Ishikawa (cell line): ENCODE results near the gene RGP1.

Experiments used
- TAF1 ChIP-seq: IDR thresholded peaks from 2 replicates; pipeline ENCODE4 v1.6.1; 2012; ENCODE audit warnings: low read depth, mild to moderate bottlenecking
- TEAD4 ChIP-seq: IDR thresholded peaks from 2 replicates; pipeline ENCODE4 v1.6.1; 2012

GRCh38 chr9:35800530-35800929, 51.4 kb downstream of the RGP1 start:
- TF ChIP-seq TAF1, result no peak
- TF ChIP-seq TEAD4, result no peak
